AG09309 (cell line): ENCODE results near the gene RBM25.

Experiments
- DNase-seq: peaks from one replicate; pipeline ENCODE4 v3.0.0-alpha.2; 2010; ENCODE audit warnings: low read depth
- H3K4me3 ChIP-seq: 2 replicates; pipeline ENCODE4 v1.5.1; 2011; ENCODE audit warnings: mild to moderate bottlenecking, low read depth, low read length, moderate library complexity; ENCODE audit not compliant: control insufficient read depth
- TF ChIP-seq, protein P1 (sequence below): IDR thresholded peaks from 2 replicates; pipeline ENCODE4 v1.5.1; 2011; ENCODE audit warnings: mild to moderate bottlenecking, low read depth, low read length, inconsistent platforms; ENCODE audit not compliant: insufficient read depth, control insufficient read depth; ENCODE audit errors: missing control alignments

Gene RBM25

DNA sequence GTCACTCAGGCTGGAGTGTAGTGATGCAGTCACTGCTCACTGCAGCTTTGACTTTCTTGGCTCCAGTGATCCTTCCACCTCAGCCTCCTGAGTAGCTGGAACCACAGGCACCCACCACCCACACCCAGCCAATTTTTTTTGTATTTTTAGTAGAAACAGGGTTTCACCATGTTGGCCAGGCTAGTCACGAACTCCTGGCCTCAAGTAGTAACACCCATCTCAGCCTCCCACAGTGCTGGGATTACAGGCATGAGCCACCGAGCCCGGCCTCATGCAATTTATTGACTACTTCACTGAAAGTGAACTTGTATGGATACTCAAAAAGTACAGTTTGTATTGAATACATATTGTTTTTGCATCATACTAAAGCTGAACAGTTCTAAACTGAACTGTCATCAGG, 87.0 kb downstream of the RBM25 start:
- no peak overlapping the region for H3K4me3 ChIP-seq
- no peak for DNase-seq
- TF ChIP-seq, protein P1, sequence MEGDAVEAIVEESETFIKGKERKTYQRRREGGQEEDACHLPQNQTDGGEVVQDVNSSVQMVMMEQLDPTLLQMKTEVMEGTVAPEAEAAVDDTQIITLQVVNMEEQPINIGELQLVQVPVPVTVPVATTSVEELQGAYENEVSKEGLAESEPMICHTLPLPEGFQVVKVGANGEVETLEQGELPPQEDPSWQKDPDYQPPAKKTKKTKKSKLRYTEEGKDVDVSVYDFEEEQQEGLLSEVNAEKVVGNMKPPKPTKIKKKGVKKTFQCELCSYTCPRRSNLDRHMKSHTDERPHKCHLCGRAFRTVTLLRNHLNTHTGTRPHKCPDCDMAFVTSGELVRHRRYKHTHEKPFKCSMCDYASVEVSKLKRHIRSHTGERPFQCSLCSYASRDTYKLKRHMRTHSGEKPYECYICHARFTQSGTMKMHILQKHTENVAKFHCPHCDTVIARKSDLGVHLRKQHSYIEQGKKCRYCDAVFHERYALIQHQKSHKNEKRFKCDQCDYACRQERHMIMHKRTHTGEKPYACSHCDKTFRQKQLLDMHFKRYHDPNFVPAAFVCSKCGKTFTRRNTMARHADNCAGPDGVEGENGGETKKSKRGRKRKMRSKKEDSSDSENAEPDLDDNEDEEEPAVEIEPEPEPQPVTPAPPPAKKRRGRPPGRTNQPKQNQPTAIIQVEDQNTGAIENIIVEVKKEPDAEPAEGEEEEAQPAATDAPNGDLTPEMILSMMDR, result no peak

DNA sequence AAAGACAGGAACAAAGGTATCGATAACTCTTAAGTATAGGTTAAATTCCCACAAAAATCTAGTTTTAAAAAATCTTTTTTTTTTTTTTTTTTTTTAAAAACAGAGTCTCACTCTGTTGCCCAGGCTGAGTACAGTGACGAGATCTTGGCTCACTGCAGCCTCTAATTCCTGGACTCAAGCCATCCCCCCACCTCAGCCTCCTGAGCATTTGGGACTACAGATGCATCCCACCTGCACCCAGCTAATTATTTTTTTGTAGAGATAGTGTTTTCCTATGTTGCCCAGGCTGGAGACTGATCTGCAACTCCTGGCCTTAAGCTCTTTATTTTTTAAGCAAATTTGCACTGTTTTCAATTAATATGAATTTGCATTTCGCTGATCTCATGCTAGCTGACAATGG, 87.8 kb downstream of the RBM25 start:
- DNase-seq, result no peak
- TF ChIP-seq, protein P1, result no peak
- no peak overlapping the region for H3K4me3 ChIP-seq

DNA sequence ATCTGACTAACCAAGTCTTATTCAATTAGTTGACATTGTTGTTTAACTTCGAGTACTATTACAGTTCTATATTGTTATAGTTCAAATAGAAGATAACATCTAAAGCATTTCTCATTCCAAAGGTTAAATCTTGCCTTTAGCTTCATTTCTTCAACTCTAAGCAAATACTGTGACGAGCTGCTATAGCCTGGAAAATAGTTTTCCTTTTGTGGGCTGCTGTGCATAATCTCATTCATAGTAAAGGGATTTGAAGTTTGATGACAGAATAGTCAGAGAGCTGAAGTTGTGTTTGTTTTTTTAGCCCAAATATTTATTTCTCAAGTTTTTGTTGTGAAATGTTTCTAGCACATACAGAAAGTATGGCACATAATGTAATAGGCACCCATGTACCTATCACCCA, 91.4 kb downstream of the RBM25 start:
- DNase-seq, result no peak
- no peak overlapping the region for H3K4me3 ChIP-seq
- TF ChIP-seq, protein P1, result no peak

DNA sequence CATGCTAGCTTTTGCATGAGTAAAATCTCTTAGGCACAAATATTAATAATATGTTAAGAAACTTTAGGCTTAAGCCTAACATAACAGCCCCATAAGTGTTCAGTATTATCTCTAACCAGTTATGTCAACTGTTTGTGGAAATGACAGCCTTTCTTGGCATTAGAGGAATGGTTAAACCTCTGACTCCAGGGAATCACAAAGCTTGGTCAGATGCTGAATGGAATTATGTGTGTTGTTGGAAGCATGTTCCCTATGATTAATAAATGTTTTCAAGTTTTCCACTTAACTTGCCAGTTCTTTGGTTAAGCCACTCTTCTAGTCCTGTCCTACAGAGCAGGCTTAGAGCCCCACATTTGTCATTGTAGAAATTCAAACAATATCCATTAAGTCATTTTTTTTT, 94.9 kb downstream of the RBM25 start:
- DNase-seq, result peak; percentile 42
- TF ChIP-seq, protein P1, result no peak
- H3K4me3 ChIP-seq, result no peak overlapping the region

DNA sequence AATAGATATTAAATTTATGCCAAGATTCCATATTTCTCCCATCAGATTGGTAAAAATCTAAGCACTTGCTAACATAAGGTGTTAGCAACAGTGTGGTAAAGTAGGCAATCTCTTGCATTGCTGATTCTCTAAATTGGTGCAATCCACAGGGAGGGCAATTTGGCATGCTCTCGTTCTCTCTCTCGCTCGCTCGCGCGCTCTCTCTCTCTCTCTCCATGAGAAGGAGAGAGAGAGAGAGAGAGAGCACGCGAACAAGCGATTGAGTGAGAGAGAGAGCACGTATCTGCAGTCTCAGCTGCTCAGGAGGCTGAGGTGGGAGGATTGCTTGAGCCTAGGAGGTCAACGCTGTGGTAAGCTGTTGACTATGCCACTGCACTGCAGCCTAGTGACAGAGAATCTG, 103.9 kb downstream of the RBM25 start:
- TF ChIP-seq, protein P1, result no peak
- H3K4me3 ChIP-seq, result no peak overlapping the region

DNA sequence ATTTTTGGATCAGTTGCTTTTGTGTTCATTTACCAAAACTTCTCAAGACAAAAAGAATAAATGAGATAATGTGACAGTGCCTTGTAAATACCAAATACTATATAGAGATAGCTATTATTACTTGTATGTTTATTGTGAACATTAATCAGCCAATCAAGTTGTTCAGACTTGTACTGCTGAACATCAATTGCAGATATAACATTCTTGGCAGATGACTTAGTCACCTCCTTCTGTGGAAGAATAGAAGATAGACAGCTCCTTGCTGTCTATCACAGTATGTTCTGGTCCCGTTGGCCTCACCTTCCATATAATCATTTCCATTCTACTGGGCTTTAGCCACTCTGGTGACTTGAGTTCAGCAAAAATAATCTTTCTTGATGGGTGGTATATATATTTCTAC, 108.1 kb downstream of the RBM25 start:
- no peak overlapping the region for H3K4me3 ChIP-seq
- DNase-seq, result no peak
- TF ChIP-seq, protein P1, result no peak

More for the DNA sequence above, 103.9 kb downstream of the RBM25 start:
- DNase-seq, result no peak

DNA sequence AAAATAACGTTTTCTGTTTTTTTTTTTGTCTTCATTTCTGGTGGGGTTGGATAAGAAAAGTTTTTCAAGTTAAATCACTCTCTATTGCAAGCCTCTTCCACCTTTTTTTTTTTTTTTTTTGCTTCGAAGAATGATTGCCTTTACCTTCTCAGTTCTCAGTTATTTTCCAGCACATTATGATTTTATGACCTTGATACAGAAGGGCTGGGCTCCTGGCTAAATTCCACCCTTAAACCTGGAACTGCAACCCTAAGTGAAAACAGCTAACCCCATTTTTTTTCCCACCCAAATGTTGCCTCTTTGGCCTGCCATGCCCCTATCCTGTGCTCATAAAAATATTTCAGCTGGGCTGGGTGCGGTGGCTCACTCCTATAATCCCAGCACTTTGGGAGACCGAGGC, 109.4 kb downstream of the RBM25 start:
- no peak for DNase-seq
- TF ChIP-seq, protein P1, result no peak
- no peak overlapping the region for H3K4me3 ChIP-seq
